Measurements from ENCODE around the gene CLASP1. TPM values are rescaled to one million over a fixed set of nuclear protein-coding genes. Genes with fewer than 3 reads are reported as not detected.
"Not testable (repeated sequence)": the region's sequence is repeated elsewhere in the genome, so short reads cannot be mapped to it uniquely, and the experiment has no call there.

Gene CLASP1
- total RNA-seq, 2 experiments from 2014 or later = 122 to 126 TPM

GRCh38 chr2:121309801-121310200 is 339.5 kb downstream of the CLASP1 start:
- no peak for DNase-seq
- ChIA-PET POLR2A (no interaction called here), CTCF (no interaction called here)
- Mint-ChIP-seq H3K9me3 (no peaks in the 10 kb centered on the region), H3K27ac (no peak overlapping the region), H3K36me3 (no peaks in the 10 kb centered on the region), H3K4me3 (no peak overlapping the region), H3K4me1 (ENCODE audit: low read depth) (peaks cover 2% of the 10 kb centered on the region), H3K27me3 (peaks cover 15% of the 10 kb centered on the region)
- intact Hi-C loops (cut with micrococcal nuclease) = no loop called here

DNA sequence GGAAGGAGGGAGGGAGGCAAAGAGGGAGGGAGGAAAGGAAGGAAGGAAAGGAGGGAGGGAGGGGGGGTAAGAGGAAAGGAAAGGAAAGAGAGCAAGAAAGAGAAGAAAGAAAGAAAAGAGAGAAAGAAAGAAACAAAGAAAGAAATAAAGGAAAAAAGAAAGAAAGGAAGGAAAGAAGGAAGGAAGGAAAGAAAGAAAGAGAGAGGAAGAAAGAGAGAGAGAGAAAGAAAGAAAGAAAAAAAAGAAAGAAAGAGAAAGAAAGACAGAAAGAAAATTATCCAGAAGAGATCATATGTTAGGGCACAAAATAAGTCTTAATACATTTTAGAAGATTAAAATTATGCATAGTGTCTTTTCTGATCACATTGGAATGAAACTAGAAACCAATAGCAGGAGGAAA is 339.9 kb downstream of the CLASP1 start:
- ChIA-PET CTCF (no interaction called here), POLR2A (no interaction called here)
- Mint-ChIP-seq H3K27me3 (peaks cover 15% of the 10 kb centered on the region), H3K4me1 (ENCODE audit: low read depth) (peaks cover 2% of the 10 kb centered on the region), H3K27ac (no peak overlapping the region), H3K9me3 (no peaks in the 10 kb centered on the region), H3K36me3 (no peaks in the 10 kb centered on the region), H3K4me3 (no peak overlapping the region)
- intact Hi-C loops (cut with micrococcal nuclease) = no loop called here
- DNase-seq = no peak

DNA sequence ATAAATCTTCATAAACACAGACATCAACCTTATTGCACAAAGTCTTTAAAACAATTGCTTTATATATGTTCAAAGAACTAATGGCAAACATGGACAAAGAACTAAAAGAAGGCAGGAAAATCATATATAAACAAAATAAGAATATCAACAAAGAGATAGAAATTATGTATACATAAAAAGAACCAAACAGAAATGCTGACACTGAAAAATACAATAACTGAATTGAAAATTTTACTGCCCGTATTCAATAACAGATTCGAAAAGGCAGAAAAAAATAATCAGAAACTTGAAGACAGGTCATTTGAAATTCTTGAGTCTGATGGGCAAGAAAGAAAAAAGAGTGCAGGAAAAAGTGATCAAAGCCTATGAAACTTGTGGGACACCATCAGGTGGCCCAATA is 342.2 kb downstream of the CLASP1 start:
- Mint-ChIP-seq H3K9me3 (no peaks in the 10 kb centered on the region), H3K27ac (no peak overlapping the region), H3K4me3 (no peak overlapping the region), H3K4me1 (ENCODE audit: low read depth) (peaks cover 2% of the 10 kb centered on the region), H3K27me3 (peaks cover 20% of the 10 kb centered on the region), H3K36me3 (no peaks in the 10 kb centered on the region)
- no peak for DNase-seq
- intact Hi-C loops (cut with micrococcal nuclease) = no loop called here
- POLR2A ChIA-PET = no interaction called here
- CTCF ChIA-PET = no interaction called here

DNA sequence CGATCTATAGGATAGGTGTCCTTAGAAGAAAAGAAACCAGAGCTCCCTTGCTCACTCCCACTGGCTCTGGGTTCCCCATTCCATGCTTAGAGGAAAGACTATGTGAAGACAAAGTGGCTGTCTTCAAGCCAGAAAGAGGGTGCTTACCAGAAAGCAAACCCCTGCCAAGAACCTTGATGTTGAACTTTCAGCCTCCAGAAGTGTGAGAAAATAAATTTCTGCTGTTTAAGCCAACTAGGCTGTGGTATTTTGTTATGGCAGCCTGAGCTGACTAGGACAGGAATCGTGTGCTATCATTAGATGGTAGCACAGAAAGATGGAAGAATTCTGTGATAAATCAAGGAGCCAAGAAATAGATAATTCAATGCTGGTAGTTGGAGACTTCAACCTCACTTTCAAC is 344.3 kb downstream of the CLASP1 start:
- CTCF ChIA-PET = no interaction called here
- H3K9me3 Mint-ChIP-seq = no peaks in the 10 kb centered on the region
- DNase-seq = no peak
- no peak overlapping the region for H3K4me3 Mint-ChIP-seq
- no peak overlapping the region for H3K27ac Mint-ChIP-seq
- POLR2A ChIA-PET = no interaction called here
- intact Hi-C loops (cut with micrococcal nuclease) = no loop called here
- peaks cover 2% of the 10 kb centered on the region for H3K4me1 Mint-ChIP-seq (ENCODE audit: low read depth)
- no peaks in the 10 kb centered on the region for H3K36me3 Mint-ChIP-seq
- H3K27me3 Mint-ChIP-seq = peaks cover 24% of the 10 kb centered on the region

GRCh38 chr2:121303531-121304263 is 345.6 kb downstream of the CLASP1 start:
- intact Hi-C loops (cut with micrococcal nuclease) = no loop called here
- H3K4me3 Mint-ChIP-seq = no peak overlapping the region
- CTCF ChIA-PET = interaction anchor here (0.6 kb wide), 1 partner anchor 11 kb away, joined by 3 read pairs; no protein-coding TSS in a partner anchor
- H3K27ac Mint-ChIP-seq = no peak overlapping the region
- POLR2A ChIA-PET = no interaction called here
- H3K27me3 Mint-ChIP-seq = peaks cover 24% of the 10 kb centered on the region
- H3K9me3 Mint-ChIP-seq = no peaks in the 10 kb centered on the region
- H3K36me3 Mint-ChIP-seq = no peaks in the 10 kb centered on the region
- no peak for DNase-seq
- H3K4me1 Mint-ChIP-seq (ENCODE audit: low read depth) = no peaks in the 10 kb centered on the region

DNA sequence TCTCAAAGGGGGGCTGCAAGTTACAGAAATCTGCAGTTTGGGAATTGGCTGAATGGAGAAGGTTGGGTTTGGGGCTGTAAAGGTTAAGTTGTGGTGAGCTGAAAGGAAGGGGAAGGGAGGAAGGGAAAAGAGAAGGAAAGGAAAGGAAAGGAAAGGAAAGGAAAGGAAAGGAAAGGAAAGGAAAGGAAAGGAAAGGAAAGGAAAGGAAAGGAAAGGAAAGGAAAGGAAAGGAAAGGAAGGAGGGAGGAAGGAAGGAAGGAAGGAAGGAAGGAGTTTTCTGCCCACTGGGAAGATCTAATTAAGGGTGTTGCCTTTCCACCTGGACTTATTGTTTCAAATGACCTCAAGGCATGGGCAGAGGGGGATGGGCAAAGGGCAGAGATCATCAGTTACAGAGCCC is 348.1 kb downstream of the CLASP1 start:
- intact Hi-C loops (cut with micrococcal nuclease); H3K9me3 Mint-ChIP-seq; H3K4me3 Mint-ChIP-seq; H3K4me1 Mint-ChIP-seq (ENCODE audit: low read depth); H3K27ac Mint-ChIP-seq; CTCF ChIA-PET; DNase-seq; H3K36me3 Mint-ChIP-seq; POLR2A ChIA-PET: not testable (repeated sequence)
- H3K27me3 Mint-ChIP-seq = peaks cover 13% of the 10 kb centered on the region

DNA sequence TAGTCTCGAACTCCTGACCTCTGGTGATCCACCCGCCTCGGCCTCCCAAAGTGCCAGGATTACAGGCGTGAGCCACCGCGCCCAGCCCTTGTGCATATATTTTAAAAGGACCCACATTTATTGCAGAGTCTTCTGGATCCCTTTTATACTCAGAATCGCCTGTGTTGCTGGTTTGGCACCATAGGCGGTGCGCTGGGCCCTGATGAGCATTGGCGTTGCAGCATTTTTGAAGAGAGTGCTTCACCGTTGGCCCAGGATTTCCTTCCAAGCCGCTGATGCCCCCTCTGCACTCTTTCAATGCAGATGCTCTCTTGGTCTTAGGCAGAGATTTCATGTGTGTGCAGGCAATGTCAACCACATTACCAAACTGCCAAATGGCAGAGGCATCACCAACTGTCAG is 350.8 kb downstream of the CLASP1 start:
- DNase-seq = no peak
- H3K36me3 Mint-ChIP-seq = no peaks in the 10 kb centered on the region
- H3K27me3 Mint-ChIP-seq = peaks cover 5% of the 10 kb centered on the region
- H3K4me1 Mint-ChIP-seq (ENCODE audit: low read depth) = no peaks in the 10 kb centered on the region
- ChIA-PET CTCF (no interaction called here), POLR2A (no interaction called here)
- H3K4me3 Mint-ChIP-seq = no peak overlapping the region
- H3K9me3 Mint-ChIP-seq = no peaks in the 10 kb centered on the region
- intact Hi-C loops (cut with micrococcal nuclease) = no loop called here
- no peak overlapping the region for H3K27ac Mint-ChIP-seq

DNA sequence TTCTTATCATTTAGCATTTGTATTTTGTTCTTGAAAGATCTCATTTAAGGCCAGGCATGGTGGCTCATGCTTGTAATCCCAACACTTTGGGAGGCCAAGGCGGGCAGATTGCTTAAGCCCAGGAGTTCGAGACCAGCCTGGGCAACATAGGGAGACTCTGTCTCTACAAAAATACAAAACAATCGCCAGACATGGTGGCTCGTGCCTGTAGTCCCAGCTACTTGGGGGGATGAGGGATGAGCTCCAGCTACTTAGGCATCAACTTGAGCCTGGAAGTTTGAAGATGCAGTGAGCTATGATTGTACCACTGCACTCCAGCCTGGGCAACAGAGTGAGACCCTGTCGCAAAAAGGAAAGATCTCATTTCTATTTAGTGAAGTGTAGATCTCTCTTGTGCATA is 351.4 kb downstream of the CLASP1 start:
- H3K9me3 Mint-ChIP-seq; H3K4me3 Mint-ChIP-seq; H3K27me3 Mint-ChIP-seq; H3K27ac Mint-ChIP-seq; DNase-seq; intact Hi-C loops (cut with micrococcal nuclease); H3K36me3 Mint-ChIP-seq; H3K4me1 Mint-ChIP-seq (ENCODE audit: low read depth); POLR2A ChIA-PET: not testable (repeated sequence)
- CTCF ChIA-PET = interaction anchor here (0.7 kb wide), 1 partner anchor 169 kb away, joined by 3 read pairs; no protein-coding TSS in a partner anchor

DNA sequence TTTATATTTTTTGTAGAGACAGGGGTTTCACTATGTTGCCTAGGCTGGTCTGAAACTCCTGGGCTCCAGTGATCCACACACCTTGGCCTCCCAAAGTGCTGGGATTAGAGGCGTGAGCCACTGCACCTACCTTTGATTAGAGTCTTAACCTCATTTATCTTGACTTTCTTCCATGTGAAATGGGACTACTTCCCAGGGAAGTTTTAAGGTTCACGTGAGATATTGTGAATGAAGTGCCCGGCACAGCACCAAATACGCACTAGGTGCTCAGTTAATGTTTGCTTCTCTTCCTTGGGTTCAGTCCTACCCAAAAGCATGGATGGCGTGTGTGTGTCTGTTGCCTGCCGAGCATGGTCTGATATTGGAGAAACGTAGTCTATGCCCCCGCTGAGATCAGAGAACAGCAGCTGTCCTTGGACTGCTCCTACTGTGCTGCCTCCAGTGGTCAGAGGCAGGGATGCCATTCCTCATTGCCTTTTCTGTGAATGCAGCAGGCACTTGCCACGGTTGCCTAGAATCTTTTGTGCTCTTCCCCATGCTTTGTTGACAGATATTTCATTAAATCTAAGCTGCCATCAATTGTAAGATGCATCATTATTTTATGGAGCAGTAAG is 351.9 kb downstream of the CLASP1 start:
- DNase-seq = no peak
- ChIA-PET POLR2A (no interaction called here), CTCF (interaction anchor here (0.7 kb wide), 1 partner anchor 169 kb away, joined by 3 read pairs; no protein-coding TSS in a partner anchor)
- intact Hi-C loops (cut with micrococcal nuclease) = no loop called here
- H3K9me3 Mint-ChIP-seq = no peaks in the 10 kb centered on the region
- H3K4me3 Mint-ChIP-seq = no peak overlapping the region
- no peak overlapping the region for H3K27ac Mint-ChIP-seq
- no peaks in the 10 kb centered on the region for H3K36me3 Mint-ChIP-seq
- no peaks in the 10 kb centered on the region for H3K4me1 Mint-ChIP-seq (ENCODE audit: low read depth)
- peaks cover 5% of the 10 kb centered on the region for H3K27me3 Mint-ChIP-seq

DNA sequence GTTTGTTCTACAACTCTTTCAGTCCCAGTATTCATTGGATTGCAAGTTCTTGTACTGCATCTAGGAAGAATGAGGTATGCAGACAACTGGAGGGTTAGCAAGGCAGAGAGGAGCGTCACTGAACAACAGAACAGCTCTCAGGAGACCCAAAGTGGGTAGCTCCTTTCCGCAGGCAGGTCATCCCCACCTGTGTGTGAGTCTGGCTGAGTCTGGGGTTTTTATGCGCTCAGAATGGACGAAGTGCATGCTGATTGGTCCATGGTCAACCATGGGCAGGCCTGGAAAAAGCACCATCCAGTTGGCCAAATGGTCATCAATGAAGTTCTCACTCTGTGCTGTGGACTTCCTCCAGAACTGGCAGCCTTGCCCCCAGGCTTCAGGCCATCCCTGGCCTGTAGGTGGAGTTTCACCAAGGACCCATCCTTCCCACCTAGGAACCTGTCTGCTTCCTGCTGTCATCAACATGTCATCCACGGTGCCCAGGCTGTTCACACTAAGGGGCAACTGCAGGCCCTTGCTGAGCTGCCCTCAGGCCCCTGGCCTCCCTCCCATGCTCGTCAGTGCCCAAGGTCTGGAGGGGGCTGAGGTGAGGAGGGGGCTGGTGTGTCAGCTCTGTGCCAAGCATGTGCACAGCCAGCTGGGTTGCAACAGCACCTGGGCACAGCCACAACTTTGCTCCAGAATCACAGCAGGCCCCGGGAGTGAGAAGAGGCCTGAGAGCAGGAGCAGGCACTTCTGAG is 353.2 kb downstream of the CLASP1 start:
- ChIA-PET POLR2A (no interaction called here), CTCF (no interaction called here)
- Mint-ChIP-seq H3K27ac (no peak overlapping the region), H3K27me3 (no peaks in the 10 kb centered on the region), H3K9me3 (no peaks in the 10 kb centered on the region), H3K36me3 (no peaks in the 10 kb centered on the region), H3K4me3 (no peak overlapping the region), H3K4me1 (ENCODE audit: low read depth) (no peaks in the 10 kb centered on the region)
- intact Hi-C loops (cut with micrococcal nuclease) = no loop called here
- no peak for DNase-seq

- intact Hi-C loops (cut with micrococcal nuclease) = no loop called here
- ChIA-PET CTCF (no interaction called here), POLR2A (no interaction called here)
- no peak for DNase-seq
- Mint-ChIP-seq H3K4me3 (no peak overlapping the region), H3K27ac (no peak overlapping the region), H3K36me3 (no peaks in the 10 kb centered on the region), H3K27me3 (no peaks in the 10 kb centered on the region), H3K9me3 (no peaks in the 10 kb centered on the region), H3K4me1 (ENCODE audit: low read depth) (no peaks in the 10 kb centered on the region)
These were observed 354.1 kb downstream of the CLASP1 start for GRCh38 chr2:121294881-121295840.

Data from activated CD4-positive, alpha-beta memory T cell treated with anti-CD3 and anti-CD28 coated beads for 36 hours (primary cell).